Embryonic facial prominence (tissue), 1 donor: ENCODE data around the gene AGBL1.

Experiments used
- DNase-seq: peaks from one replicate; pipeline ENCODE4 v3.0.0-alpha.2; 2016; ENCODE audit errors: extremely low spot score

The AGBL1 gene

DNA sequence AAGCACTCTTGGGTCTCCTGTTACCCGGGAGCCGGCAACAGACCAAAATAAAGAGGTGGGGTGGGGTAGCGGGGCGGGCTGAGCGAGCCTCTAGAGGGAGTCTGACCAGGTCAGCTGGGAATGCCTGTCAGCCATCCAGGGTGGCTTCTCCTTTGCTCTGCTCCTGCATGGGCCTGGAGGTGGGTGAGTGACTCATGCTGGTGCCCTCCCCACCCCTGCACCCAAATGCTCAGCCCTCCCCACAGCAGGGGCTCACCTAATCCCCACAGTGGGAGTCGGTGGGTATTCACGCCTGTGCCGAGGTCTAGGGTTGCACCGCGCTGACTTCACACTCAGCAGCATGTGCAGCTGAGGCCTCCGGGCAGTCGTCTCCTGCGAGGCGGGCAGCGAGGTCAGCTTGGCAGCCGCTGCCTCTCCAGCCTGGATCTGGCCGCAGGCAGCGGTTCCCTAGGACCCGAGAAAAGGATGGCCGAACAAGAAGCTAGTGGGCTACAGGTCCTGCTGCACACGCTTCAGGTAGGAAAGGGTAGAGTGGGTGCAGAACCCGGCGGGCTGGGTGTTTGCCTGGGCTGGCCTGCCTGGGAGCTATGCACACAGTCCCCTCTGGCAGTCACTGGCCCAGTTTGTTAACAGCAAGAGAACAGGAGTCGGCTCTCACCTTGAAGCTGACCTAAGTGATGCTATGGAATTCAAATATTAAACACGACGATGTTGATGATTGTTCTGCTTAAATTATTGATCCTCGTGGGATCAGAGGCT is at the start of gene AGBL1:
AGBL1 (plus strand) TSS at position 364 of the 759 bp plus-strand sequence.
- DNase-seq, result no peak

DNA sequence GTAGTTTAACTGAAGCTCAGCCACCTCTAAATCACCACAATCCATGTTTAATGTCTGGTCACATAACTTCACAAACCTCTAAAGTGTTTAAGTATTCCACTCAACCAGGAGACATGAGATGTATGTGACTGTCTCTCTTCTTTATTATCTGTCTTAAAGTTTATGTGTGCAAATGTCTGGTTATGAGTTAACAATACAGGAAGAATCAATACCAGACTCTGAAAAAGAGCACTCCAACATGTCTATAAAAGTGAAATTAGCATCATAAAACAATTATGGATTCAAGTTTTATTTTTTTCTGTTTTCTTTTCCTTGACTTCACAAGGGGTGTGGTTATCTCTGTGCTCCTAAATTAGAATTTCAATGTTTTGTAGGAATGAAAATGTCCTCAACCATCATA is 44.8 kb upstream of the AGBL1 start:
- no peak for DNase-seq

DNA sequence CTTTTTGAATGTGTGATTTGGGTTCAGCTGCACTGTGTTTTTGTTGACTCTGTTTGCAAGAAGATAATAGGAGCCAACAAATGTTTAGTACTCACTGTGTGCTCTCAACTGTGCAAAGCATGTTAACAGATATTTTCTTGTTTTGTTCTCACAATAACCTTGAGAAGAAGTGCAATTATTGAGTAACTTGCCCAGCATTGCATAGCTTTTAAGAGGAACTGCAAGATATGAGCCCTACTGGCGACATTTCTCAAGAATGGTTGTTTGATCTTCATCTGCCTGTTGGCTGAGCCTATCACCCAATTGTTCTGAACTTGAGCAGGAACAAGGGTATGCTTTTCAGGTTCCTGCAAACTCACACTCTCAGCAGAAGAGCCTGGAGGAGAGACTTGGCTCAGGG is 43.4 kb upstream of the AGBL1 start:
- no peak for DNase-seq

DNA sequence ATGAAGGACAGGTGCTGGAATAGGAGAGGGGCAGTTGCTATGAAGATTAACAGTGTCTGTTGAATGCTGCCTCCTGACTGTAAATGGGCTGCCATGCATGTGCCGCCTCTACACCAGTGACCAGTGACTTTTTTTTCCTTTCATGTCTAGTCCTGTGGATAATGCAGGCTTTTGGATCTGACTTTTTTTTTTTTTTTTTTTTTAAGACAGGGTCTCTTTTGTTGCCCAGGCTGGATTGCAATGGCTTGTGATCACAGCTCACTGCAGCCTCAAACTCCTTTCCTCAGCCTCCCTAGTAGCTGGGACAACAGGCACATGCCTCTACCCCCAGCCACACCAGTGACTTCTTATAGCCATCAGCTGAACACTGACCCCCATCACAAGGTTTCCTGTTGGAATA is 41.2 kb upstream of the AGBL1 start:
- no peak for DNase-seq

DNA sequence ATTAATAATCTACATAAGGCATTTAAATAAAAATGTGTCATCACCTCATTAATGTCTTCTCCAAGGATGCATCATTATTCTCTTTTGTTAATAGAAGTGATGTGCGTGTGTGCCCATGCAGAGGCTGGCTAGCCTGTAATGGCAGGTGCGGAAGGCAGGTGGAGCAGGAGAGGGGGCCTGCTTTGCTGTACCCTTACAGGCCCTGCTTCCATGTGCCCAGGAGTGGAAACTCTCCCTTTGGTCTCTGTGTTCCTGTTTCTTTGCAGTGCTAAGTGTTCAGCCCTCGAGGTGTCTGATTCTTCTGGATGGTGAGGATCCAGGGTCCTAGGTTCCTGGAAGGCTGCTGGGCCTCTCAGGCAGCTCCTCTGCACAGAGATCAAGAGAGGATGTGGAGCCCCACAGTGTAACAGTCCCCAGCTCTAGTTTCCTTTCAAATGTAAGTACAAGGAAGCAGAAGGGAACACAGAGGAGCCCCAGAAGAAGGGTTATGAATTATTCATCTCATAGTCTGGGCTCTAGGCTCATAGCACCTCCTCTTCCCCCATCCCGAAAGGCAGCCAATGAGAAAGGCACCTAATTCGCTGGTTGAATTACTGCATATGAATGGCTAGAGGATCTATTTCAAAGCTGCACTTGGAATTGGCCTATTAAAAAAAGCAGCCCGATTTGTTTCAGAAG is 39.2 kb upstream of the AGBL1 start:
- DNase-seq, result no peak

DNA sequence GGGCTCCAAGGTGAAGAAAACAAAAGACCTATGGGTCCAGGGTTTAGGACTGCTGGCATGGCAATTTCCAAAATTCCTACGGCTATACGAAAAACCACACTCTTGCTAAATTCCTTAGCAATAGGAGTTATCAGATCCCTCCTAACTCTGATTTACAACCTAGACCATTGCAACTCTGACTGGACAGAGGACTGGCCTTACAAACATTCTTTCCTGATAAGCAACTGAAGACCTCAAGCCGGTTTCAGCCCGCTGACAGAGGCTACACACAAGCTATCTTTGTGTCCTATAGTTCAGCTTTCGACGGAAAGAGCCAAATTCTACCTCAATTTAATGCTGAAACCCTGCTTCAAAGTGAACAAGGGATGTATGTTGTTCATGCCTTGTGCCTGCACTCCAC is 38.3 kb upstream of the AGBL1 start:
- DNase-seq, result no peak

DNA sequence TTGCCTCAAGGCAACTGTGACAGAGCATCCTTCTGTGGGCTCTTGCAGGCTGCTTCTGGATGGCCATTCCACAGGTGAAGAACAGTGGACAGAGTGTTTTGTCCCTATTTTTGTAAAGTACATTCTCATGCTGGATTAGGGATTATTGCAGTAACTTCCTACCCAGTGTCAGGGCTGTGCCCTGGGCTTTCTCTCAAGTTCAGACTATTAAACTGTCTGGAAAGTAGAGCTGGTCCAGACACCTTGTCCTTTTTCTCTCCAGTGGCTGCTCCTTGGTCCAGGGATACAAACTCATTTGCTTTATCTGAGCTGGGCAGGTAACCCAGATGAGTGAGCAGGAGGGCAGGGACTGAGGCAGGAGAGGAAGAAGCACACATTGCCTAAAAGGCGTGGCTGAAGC is 37.4 kb upstream of the AGBL1 start:
- no peak for DNase-seq

DNA sequence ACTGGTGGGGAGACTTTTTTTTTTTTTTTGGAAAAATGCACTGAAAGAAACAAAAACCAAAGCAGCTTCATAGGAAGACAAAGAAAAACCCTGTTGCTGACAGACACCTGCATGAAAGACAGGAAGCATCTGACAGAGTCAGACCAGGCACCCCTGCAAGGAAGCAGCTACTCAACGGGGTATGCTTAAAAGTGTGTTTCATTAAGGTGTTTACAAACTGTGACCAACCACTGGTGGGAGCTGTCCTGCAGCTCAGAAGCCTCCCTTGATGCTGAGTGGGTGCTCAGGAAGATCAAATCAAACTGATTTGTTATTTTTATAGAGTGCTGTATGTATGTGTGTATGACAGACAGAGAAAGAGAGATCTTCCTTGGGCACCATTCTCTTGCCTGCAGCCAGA is 34.7 kb upstream of the AGBL1 start:
- no peak for DNase-seq

DNA sequence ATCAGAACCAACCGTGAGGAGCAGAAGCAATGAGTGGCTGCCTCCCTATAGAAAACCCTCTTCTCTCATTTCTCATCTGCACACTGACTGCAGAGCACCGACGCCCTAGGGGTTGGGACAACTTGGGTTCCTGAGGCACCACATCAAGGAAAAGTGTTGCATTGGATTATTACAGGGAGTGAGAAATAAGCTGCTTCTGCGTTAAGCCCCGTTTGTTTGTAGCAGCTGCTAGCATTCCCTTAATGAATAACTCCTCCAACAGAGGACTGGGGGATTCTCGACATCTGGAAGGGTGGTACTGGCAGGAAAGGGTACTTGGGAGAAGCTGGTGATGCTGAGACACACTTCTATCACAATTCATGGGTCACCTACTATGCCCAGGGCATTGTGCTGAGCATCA is 25.3 kb upstream of the AGBL1 start:
- no peak for DNase-seq

DNA sequence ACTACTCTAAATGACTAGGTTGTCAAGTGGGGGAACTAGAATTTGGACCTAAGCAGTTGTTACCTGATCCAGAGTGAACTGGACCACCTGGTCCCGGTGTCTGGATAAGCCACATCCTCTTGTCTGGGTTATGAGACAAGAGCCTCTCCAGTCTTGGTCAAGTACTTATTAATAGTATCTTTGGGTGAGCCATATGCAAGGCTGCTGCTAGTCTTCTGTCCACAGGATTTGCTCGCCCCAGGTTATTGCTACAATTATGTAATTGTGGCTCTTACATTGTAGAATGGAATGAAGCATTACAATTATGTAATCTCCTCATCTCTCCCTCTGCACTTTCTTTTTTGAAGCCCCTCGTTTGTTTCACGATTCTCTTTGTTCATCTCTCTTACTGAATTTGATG is 24.0 kb upstream of the AGBL1 start:
- DNase-seq, result no peak

DNA sequence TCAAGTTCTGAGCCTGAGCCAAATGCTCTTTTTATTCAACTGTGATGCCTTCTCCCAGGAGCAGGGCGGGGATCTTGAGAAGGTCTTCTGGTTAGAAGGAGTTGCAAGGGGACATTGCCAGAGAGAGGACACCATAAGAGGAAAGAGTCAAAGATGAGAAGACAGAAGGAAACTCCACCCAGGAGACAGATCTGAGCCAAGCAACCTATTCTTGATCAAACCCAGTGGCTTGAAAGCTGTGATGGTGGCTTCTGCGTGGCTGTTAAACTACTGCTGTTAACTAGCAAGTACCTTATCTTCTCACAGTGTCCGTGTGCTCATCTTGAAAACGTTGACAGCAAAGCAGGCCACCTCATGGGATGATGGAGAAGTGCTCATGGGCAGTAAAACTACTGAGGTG is 19.8 kb upstream of the AGBL1 start:
- no peak for DNase-seq

DNA sequence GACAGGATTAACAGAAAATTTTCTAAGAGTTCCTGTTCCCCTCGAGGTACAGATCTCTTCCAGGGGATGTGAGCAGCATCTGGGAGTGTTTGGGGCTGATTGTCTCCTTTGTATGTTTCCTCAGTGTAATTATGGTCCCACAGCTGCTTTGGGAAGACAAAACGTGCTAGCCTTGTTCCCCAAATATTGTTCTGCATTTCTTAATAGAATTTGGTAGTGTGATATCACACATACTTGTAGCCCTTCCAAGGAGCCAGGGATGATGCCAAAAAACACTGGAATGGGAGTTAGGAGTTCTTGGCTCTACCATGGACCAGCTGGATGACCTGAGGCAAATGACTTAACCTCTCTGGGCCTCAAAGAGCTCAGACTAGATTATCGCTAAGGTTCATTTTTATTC is 19.0 kb upstream of the AGBL1 start:
- DNase-seq, result no peak

DNA sequence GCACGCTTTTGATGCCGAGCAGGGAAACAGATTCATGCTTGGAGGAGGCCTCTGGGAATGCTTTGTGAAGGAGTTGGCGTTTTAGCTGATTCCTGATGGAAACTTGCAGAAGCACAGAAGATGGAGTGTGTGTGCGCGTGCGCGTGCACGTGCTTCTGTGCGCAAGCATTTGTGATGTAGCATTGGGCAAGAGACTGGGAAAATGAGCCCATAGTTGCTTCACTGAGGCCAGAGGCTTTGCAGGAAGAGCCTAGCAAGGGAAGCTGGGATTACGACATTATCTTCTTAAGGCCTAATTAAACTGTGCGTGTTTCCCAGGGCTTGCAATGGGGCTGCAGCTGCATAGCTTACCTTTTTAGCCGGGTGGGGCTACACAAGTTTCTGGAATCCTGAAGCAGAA is 18.1 kb upstream of the AGBL1 start:
- DNase-seq, result no peak

DNA sequence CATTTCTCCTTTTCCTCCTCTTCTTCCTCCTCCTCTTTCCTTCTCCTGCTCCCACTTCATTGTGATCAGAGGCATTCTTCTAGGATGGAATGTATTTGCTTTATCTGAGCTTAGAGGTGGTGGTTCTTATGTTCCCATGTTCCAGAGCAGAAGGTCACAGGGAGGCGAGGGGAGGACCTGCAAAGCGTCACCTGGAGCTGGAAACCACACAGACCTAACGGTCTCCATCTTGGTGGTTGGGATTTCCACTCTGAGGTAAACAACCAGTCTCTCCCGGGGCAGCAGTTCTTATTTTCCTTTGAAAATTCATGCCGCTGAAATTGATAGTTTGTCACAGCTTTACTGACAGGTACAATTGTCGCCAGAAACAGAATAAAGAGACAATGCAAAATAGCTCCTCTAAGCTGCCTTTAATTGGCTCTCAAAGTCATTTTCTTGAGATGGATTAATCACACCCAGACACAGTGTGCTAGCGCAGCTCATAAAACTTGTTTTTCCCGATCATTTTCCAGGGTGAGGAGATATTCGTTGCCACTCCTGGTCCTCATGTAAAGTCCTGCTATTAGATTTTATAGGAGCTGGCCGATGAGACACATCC is 16.9 kb upstream of the AGBL1 start:
- DNase-seq, result no peak

DNA sequence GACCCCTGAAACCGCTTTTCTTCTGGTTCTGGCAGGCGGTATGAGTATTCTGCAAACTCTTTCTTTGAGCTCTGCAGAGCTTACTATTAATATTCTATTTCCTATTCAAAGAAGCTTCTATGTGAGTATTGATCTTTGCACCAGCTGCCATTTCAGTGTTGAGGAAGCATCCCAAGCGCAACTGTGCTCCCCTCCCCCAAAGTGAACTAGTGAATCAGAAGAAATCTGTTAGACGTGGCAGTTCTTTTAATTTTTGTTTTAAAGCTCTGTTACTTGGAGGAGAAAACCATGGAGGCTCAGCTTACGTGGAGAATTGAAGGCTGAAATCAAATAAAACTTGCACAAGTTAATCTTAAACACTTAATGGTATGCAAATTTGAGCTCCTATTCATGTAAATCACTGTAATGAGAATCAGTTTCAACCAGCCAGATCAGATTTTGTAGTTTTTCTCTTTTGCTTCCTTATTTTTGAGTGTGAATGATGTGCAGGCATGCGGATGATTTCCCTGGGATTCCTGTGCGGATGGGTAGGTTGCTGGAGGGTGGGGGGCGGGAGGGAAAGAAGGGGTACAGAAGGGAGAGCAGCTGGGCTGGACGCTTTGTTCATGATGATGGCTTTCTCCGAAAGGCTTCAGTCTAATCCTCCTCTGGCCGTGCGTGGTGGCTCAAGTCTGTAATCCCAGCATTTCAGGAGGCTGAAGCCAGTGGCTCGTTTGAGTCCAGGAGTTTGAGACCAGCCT is 16.1 kb upstream of the AGBL1 start:
- no peak for DNase-seq

DNA sequence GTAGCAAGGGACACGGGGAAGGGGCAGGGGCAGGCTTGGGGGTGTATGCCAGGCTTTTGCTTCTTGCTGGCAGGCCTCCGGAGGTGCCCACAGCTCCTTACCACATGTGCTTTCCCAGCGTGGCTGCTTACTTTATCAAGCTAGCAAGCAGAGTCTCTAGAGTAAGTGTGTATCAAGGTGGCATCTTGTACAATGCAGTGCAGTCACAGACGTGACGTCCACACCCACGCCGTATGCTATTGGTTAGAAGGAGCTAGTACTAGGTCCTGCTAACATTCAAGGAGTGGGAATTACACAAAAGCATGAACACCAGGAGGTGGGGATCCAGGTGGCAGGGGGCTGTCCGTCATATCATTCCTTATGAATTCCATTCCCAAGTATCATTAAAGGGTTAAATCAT is 15.3 kb upstream of the AGBL1 start:
- DNase-seq, result no peak

DNA sequence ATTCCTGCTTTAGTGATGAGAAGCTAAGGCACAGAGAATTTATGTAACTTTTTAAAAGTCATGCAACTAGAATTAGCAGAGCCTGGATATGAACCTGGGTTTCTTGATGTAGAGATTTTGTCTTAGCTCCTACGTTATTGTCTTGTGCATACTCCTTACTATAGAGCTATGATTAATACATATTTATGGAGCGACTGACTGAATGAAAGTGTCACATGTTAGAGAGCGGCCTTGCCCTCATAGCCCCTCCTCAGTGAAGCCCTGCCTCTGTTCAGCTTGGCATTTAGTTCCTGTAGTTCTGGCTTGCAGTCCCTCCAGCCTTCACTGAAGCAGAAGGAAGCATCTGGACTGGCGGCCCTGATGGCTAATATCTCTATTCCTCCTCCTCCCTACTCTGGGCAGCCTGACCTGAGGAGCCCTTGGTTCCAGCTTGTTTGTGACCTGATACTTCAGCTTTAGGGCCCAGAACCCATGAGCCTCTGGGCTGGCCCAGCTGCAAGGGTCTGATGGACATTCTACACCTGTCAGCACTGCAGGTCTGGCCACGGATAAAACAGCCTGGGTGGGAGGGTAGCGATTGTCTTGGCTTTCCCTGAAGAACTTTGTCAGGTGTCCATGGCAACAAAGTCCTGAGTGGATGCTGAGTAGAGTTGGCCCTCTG is 13.4 kb upstream of the AGBL1 start:
- DNase-seq, result no peak

DNA sequence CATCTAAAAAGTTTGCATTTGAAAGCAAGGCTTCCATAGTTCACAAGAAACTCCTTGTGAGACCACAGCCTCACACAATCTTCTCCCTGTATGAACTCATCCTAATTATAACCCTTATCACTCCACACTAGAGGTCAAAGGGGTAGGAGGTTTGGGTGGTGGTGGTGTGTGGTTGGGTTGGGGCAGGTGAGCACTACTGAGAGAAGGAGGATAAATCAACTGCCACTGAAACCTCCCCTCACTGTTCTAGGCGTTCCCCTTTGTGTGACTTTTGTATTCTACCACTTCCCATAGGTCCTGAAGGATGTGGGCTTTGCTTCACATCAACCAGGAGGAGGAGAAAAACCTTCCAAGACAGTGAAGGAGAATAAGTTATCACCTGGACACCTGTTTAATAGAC is 6.4 kb upstream of the AGBL1 start:
- DNase-seq, result no peak

DNA sequence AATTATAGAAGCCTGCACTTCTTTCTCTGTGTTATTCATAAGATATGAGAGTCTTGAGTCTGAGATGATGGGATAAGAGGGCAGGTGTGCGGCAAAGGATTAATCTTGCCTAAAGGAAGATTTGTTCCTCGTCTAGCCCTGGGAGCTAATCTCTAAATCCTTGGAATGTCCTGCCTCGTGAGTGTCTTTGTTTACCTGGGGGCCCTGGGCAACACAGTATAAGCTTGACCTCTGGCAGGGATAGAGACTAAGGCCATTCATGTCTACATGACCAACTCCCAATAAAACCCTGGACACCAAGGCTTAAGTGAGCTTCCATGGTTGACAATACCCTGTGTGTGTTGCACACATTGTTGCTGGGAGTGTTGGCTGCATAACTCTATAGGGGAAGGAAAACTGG is 3.2 kb upstream of the AGBL1 start:
- no peak for DNase-seq

DNA sequence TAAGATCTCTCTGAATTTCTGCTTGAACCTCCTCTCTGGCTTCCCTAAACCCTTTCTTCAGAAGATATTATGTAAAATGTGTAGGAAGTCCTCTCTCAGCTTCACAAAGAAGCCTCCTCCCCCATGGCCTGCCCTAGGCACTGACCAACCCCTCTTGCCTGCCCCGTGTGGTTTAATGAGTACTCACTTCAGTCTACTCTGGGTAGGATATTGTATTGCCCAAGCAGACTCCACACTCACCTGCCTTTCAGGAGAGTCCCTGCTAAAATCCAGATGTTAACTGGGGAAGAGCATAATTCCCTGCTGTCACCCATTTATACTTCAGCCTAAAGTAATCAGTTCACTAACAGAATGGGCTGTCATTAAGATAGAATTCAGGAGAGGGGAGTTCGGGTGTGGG is 2.6 kb upstream of the AGBL1 start:
- no peak for DNase-seq

DNA sequence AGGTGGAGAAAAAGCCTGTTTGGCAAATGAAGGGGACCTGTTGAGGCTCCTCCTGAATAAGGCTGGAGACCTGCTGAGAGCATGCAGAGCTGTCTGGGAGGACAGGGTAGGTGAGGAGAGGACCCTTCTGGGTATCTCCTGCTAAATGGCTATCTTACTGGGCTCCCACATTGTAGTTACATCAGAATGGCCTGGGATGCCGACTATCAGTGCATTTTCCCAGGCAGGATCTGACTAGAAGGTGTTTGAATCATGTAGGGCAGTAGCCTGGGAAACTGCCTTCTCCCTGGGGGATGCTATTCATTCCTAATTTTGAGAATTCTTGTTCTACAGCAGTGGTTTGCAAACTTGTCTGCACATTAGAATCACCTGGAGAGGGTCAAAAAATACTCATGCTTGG is 631 bp downstream of the AGBL1 start:
- no peak for DNase-seq
